HL-60 (cell line): ENCODE data around the gene POP7.
"Not testable (repeated sequence)": the region's sequence is repeated elsewhere in the genome, so short reads cannot be mapped to it uniquely, and the experiment has no call there.

Experiments
- GABPA ChIP-seq: IDR thresholded peaks from 2 replicates; pipeline ENCODE4 v1.6.1; 2012; ENCODE audit warnings: low read depth
- POLR2AphosphoS5 ChIP-seq: IDR thresholded peaks from 2 replicates; pipeline ENCODE4 v1.6.1; 2012; ENCODE audit warnings: low read depth
- TF ChIP-seq, protein P1 (sequence below): IDR thresholded peaks from one replicate; pipeline ENCODE4 v1.5.1; 2011; ENCODE audit warnings: low read length, control low read depth, inconsistent platforms; ENCODE audit not compliant: insufficient read depth
- TF ChIP-seq, protein P2 (sequence below): IDR thresholded peaks from 2 replicates; pipeline ENCODE4 v1.6.1; 2012; ENCODE audit warnings: low read depth; ENCODE audit not compliant: insufficient replicate concordance

DNA sequence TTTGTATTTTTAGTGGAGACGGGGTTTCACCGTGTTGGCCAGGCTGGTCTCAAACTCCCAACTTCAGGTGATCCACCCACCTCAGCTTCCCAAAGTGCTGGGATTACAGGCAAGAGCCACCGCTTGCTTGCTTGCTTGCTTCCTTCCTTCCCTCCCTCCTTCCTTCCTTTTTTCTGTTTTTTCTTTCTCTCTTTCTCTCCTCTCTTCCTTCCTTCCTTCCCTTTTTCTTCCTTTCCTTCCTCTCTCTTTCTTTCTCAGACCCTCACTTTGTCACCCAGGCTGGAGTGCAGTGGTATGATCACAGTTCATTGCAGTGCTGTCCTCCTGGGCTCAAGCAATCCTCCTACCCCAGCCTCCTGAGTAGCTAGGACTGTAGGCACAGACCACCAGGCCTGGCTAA, 4.8 kb upstream of the POP7 start:
- TF ChIP-seq, protein P1, sequence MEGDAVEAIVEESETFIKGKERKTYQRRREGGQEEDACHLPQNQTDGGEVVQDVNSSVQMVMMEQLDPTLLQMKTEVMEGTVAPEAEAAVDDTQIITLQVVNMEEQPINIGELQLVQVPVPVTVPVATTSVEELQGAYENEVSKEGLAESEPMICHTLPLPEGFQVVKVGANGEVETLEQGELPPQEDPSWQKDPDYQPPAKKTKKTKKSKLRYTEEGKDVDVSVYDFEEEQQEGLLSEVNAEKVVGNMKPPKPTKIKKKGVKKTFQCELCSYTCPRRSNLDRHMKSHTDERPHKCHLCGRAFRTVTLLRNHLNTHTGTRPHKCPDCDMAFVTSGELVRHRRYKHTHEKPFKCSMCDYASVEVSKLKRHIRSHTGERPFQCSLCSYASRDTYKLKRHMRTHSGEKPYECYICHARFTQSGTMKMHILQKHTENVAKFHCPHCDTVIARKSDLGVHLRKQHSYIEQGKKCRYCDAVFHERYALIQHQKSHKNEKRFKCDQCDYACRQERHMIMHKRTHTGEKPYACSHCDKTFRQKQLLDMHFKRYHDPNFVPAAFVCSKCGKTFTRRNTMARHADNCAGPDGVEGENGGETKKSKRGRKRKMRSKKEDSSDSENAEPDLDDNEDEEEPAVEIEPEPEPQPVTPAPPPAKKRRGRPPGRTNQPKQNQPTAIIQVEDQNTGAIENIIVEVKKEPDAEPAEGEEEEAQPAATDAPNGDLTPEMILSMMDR, result not testable (repeated sequence)
- TF ChIP-seq POLR2AphosphoS5, GABPA: not testable (repeated sequence)
- TF ChIP-seq, protein P2, sequence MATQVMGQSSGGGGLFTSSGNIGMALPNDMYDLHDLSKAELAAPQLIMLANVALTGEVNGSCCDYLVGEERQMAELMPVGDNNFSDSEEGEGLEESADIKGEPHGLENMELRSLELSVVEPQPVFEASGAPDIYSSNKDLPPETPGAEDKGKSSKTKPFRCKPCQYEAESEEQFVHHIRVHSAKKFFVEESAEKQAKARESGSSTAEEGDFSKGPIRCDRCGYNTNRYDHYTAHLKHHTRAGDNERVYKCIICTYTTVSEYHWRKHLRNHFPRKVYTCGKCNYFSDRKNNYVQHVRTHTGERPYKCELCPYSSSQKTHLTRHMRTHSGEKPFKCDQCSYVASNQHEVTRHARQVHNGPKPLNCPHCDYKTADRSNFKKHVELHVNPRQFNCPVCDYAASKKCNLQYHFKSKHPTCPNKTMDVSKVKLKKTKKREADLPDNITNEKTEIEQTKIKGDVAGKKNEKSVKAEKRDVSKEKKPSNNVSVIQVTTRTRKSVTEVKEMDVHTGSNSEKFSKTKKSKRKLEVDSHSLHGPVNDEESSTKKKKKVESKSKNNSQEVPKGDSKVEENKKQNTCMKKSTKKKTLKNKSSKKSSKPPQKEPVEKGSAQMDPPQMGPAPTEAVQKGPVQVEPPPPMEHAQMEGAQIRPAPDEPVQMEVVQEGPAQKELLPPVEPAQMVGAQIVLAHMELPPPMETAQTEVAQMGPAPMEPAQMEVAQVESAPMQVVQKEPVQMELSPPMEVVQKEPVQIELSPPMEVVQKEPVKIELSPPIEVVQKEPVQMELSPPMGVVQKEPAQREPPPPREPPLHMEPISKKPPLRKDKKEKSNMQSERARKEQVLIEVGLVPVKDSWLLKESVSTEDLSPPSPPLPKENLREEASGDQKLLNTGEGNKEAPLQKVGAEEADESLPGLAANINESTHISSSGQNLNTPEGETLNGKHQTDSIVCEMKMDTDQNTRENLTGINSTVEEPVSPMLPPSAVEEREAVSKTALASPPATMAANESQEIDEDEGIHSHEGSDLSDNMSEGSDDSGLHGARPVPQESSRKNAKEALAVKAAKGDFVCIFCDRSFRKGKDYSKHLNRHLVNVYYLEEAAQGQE, result not testable (repeated sequence)
